ENCODE measurements around the gene FAIM2.
"Not testable (repeated sequence)": the region's sequence is repeated elsewhere in the genome, so short reads cannot be mapped to it uniquely, and the experiment has no call there.

Gene FAIM2

GRCh38 chr12:49893753-49894750 is 9.6 kb downstream of the FAIM2 start:
- no peak for DNase-seq (ENCODE audit: low read depth)

- DNase-seq (ENCODE audit: low read depth), result no peak
These were observed 10.9 kb downstream of the FAIM2 start for GRCh38 chr12:49892732-49893317.

- DNase-seq (ENCODE audit: low read depth), result no peak
These were observed 11.5 kb downstream of the FAIM2 start for GRCh38 chr12:49892084-49892731.

GRCh38 chr12:49891476-49891875 is 12.2 kb downstream of the FAIM2 start:
- DNase-seq (ENCODE audit: low read depth), result no peak

- DNase-seq (ENCODE audit: low read depth), result no peak
These were observed 12.7 kb downstream of the FAIM2 start for GRCh38 chr12:49891012-49891411.

- DNase-seq (ENCODE audit: low read depth), result no peak
These were observed 13.6 kb downstream of the FAIM2 start for GRCh38 chr12:49890096-49890461.

GRCh38 chr12:49889361-49890095 is 14.2 kb downstream of the FAIM2 start:
- DNase-seq (ENCODE audit: low read depth), result no peak

- DNase-seq (ENCODE audit: low read depth), result no peak
These were observed 15.1 kb downstream of the FAIM2 start for GRCh38 chr12:49888461-49889151.

GRCh38 chr12:49887536-49888401 is 15.9 kb downstream of the FAIM2 start:
- no peak for DNase-seq (ENCODE audit: low read depth)

- DNase-seq (ENCODE audit: low read depth), result no peak
These were observed 16.6 kb downstream of the FAIM2 start for GRCh38 chr12:49887091-49887490.

GRCh38 chr12:49885663-49886461 is 17.8 kb downstream of the FAIM2 start:
- DNase-seq (ENCODE audit: low read depth), result no peak

GRCh38 chr12:49885118-49885517 is 18.6 kb downstream of the FAIM2 start:
- no peak for DNase-seq (ENCODE audit: low read depth)

- no peak for DNase-seq (ENCODE audit: low read depth)
These were observed 20.7 kb downstream of the FAIM2 start for GRCh38 chr12:49882851-49883464.

GRCh38 chr12:49882248-49882850 is 21.4 kb downstream of the FAIM2 start:
- DNase-seq (ENCODE audit: low read depth), result no peak

- DNase-seq (ENCODE audit: low read depth), result no peak
These were observed 22.1 kb downstream of the FAIM2 start for GRCh38 chr12:49881415-49882247.

GRCh38 chr12:49880756-49881414 is 22.8 kb downstream of the FAIM2 start:
- no peak for DNase-seq (ENCODE audit: low read depth)

- DNase-seq (ENCODE audit: low read depth), result not testable (repeated sequence)
These were observed 24.6 kb downstream of the FAIM2 start for GRCh38 chr12:49879065-49879464.

Data from stimulated activated CD4-positive, alpha-beta T cell treated with anti-CD3 and anti-CD28 coated beads, Interleukin-2, amount 100 ng/mL, for 4 hours (primary cell).